HEK293 (cell line): Measurements from ENCODE around the gene BIRC6.
A peak's percentile ranks its signal among the peaks of the same experiment; 100 is the strongest.
"Not testable (repeated sequence)": the region's sequence is repeated elsewhere in the genome, so short reads cannot be mapped to it uniquely, and the experiment has no call there.

ENCODE experiments used
- CTCF ChIA-PET: fragments of 350-600 bp; formaldehyde crosslinking; extraction: SDS; loops from one replicate; lab custom pipeline; 2021; ENCODE audit warnings: antibody characterized with exemption; lab: Yijun Ruan, JAX
- POLR2A ChIA-PET: fragments of 300-600 bp; formaldehyde crosslinking; extraction: SDS; loops from one replicate; lab custom pipeline; 2020; ENCODE audit warnings: antibody characterized with exemption, inconsistent platforms; lab: Yijun Ruan, JAX
- H3K27ac ChIP-seq: fragments of 200-500 bp; sonication (Bioruptor generic); 2 replicates; pipeline ENCODE4 v1.5.1; 2014; ENCODE audit warnings: low read depth, low read length, control low read depth, inconsistent platforms; ENCODE audit errors: extremely low read depth
- H3K36me3 ChIP-seq, 2 experiments: fragments of 200-500 bp in 1 of 2; sonication (Bioruptor generic) in 1 of 2; 1 replicate in 1 of 2; 2 replicates in 1 of 2; pipeline ENCODE4 v1.5.1; 2014 to 2017; ENCODE audit warnings: inconsistent platforms in 2 of 2, low read length in 2 of 2; ENCODE audit not compliant: control insufficient read depth in 2 of 2, insufficient read depth in 1 of 2
- H3K4me1 ChIP-seq: fragments of 200-500 bp; sonication (Bioruptor generic); 2 replicates; pipeline ENCODE4 v1.5.1; 2014; ENCODE audit warnings: mild to moderate bottlenecking, low read length, inconsistent platforms; ENCODE audit not compliant: control insufficient read depth, insufficient read depth
- H3K4me3 ChIP-seq: 2 replicates; pipeline ENCODE4 v1.5.1; 2011; ENCODE audit warnings: low read depth, mild to moderate bottlenecking, control low read depth, low read length, moderate library complexity
- H3K9me3 ChIP-seq: fragments of 200-500 bp; sonication (Bioruptor generic); 2 replicates; pipeline ENCODE4 v1.5.1; 2014; ENCODE audit warnings: low read depth, low read length, inconsistent platforms; ENCODE audit not compliant: control insufficient read depth, insufficient read depth
- BCL11A ChIP-seq: fragments of 450-650 bp; formaldehyde crosslinking; IDR thresholded peaks from 2 replicates; pipeline ENCODE4 v1.5.1; 2016; ENCODE audit warnings: low read depth, missing biosample characterization, missing genetic modification characterization
- CTCF ChIP-seq: fragments of 450-650 bp; formaldehyde crosslinking; IDR thresholded peaks from 2 replicates; pipeline ENCODE4 v1.5.1; 2016; ENCODE audit warnings: missing biosample characterization, missing genetic modification characterization
- GLIS2 ChIP-seq: fragments of 450-650 bp; formaldehyde crosslinking; IDR thresholded peaks from 2 replicates; pipeline ENCODE4 v1.5.1; 2016; ENCODE audit warnings: missing biosample characterization, missing genetic modification characterization
- KLF16 ChIP-seq: fragments of 450-650 bp; formaldehyde crosslinking; IDR thresholded peaks from 2 replicates; pipeline ENCODE4 v1.5.1; 2017; ENCODE audit warnings: missing biosample characterization, missing genetic modification characterization
- KLF7 ChIP-seq: fragments of 450-650 bp; formaldehyde crosslinking; IDR thresholded peaks from 2 replicates; pipeline ENCODE4 v1.5.1; 2016; ENCODE audit warnings: missing biosample characterization, missing genetic modification characterization, borderline replicate concordance
- SP2 ChIP-seq: fragments of 450-650 bp; formaldehyde crosslinking; IDR thresholded peaks from 2 replicates; pipeline ENCODE4 v1.5.1; 2016; ENCODE audit warnings: missing biosample characterization, missing genetic modification characterization
- WT1 ChIP-seq: fragments of 450-650 bp; formaldehyde crosslinking; IDR thresholded peaks from 2 replicates; pipeline ENCODE4 v1.5.1; 2016; ENCODE audit warnings: missing biosample characterization, missing genetic modification characterization
- ZBTB20 ChIP-seq: fragments of 450-650 bp; formaldehyde crosslinking; IDR thresholded peaks from 2 replicates; pipeline ENCODE4 v1.5.1; 2016; ENCODE audit warnings: missing biosample characterization, missing genetic modification characterization
- ZEB2 ChIP-seq: fragments of 450-650 bp; formaldehyde crosslinking; IDR thresholded peaks from 2 replicates; pipeline ENCODE4 v1.5.1; 2016; ENCODE audit warnings: missing biosample characterization, missing genetic modification characterization
- ZIC2 ChIP-seq: fragments of 450-650 bp; formaldehyde crosslinking; IDR thresholded peaks from 2 replicates; pipeline ENCODE4 v1.5.1; 2016; ENCODE audit warnings: missing biosample characterization, missing genetic modification characterization
- ZNF169 ChIP-seq: fragments of 450-650 bp; formaldehyde crosslinking; IDR thresholded peaks from 2 replicates; pipeline ENCODE4 v1.5.1; 2016; ENCODE audit warnings: missing biosample characterization, missing genetic modification characterization
- ZNF2 ChIP-seq: fragments of 450-650 bp; formaldehyde crosslinking; IDR thresholded peaks from 2 replicates; pipeline ENCODE4 v1.5.1; 2016; ENCODE audit warnings: missing biosample characterization, missing genetic modification characterization
- ZNF221 ChIP-seq: fragments of 450-650 bp; formaldehyde crosslinking; IDR thresholded peaks from 2 replicates; pipeline ENCODE4 v1.5.1; 2017; ENCODE audit warnings: missing biosample characterization, missing genetic modification characterization, borderline replicate concordance
- ZNF335 ChIP-seq: fragments of 450-650 bp; formaldehyde crosslinking; conservative IDR thresholded peaks from 2 replicates; pipeline ENCODE4 v1.5.1; 2016; ENCODE audit warnings: missing biosample characterization, missing genetic modification characterization
- ZNF394 ChIP-seq: fragments of 450-650 bp; formaldehyde crosslinking; IDR thresholded peaks from 2 replicates; pipeline ENCODE4 v1.5.1; 2016; ENCODE audit warnings: missing biosample characterization, missing genetic modification characterization, mild to moderate bottlenecking, moderate library complexity, borderline replicate concordance
- ZNF416 ChIP-seq: fragments of 450-650 bp; formaldehyde crosslinking; IDR thresholded peaks from 2 replicates; pipeline ENCODE4 v1.5.1; 2016; ENCODE audit warnings: missing biosample characterization, missing genetic modification characterization
- ZNF426 ChIP-seq: fragments of 450-650 bp; formaldehyde crosslinking; IDR thresholded peaks from 2 replicates; pipeline ENCODE4 v1.5.1; 2017; ENCODE audit warnings: missing biosample characterization, missing genetic modification characterization, mild to moderate bottlenecking, inconsistent platforms, moderate library complexity
- ZNF433 ChIP-seq: fragments of 450-650 bp; formaldehyde crosslinking; IDR thresholded peaks from 2 replicates; pipeline ENCODE4 v1.5.1; 2016; ENCODE audit warnings: missing biosample characterization, missing genetic modification characterization, low read depth
- ZNF510 ChIP-seq: fragments of 450-650 bp; formaldehyde crosslinking; IDR thresholded peaks from 2 replicates; pipeline ENCODE4 v1.5.1; 2018; ENCODE audit warnings: mild to moderate bottlenecking, missing genetic modification characterization, missing biosample characterization; ENCODE audit not compliant: insufficient replicate concordance
- ZNF521 ChIP-seq: fragments of 450-650 bp; formaldehyde crosslinking; IDR thresholded peaks from 2 replicates; pipeline ENCODE4 v1.5.1; 2017; ENCODE audit warnings: missing biosample characterization, mild to moderate bottlenecking, missing genetic modification characterization
- ZNF529 ChIP-seq: fragments of 450-650 bp; formaldehyde crosslinking; IDR thresholded peaks from 2 replicates; pipeline ENCODE4 v1.5.1; 2017; ENCODE audit warnings: missing genetic modification characterization, missing biosample characterization; ENCODE audit not compliant: insufficient replicate concordance
- ZNF623 ChIP-seq: fragments of 450-650 bp; formaldehyde crosslinking; IDR thresholded peaks from 2 replicates; pipeline ENCODE4 v1.5.1; 2016; ENCODE audit warnings: missing biosample characterization, missing genetic modification characterization
- ZNF791 ChIP-seq: fragments of 450-650 bp; formaldehyde crosslinking; IDR thresholded peaks from 2 replicates; pipeline ENCODE4 v1.5.1; 2016; ENCODE audit warnings: missing biosample characterization, missing genetic modification characterization
- ZNF830 ChIP-seq: fragments of 450-650 bp; IDR thresholded peaks from 2 replicates; pipeline ENCODE4 v1.5.0; 2018; ENCODE audit warnings: missing biosample characterization, missing genetic modification characterization, low read depth, mild to moderate bottlenecking, moderate library complexity
- ZSCAN30 ChIP-seq: fragments of 450-650 bp; IDR thresholded peaks from 2 replicates; pipeline ENCODE4 v1.5.1; 2018; ENCODE audit warnings: missing biosample characterization, mild to moderate bottlenecking, missing genetic modification characterization, moderate library complexity
- TF ChIP-seq, protein P1 (sequence below): fragments of 450-650 bp; formaldehyde crosslinking; optimal IDR thresholded peaks from 2 replicates; pipeline ENCODE3; 2016; ENCODE audit warnings: missing biosample characterization, mild to moderate bottlenecking, missing genetic modification characterization

Gene BIRC6

DNA sequence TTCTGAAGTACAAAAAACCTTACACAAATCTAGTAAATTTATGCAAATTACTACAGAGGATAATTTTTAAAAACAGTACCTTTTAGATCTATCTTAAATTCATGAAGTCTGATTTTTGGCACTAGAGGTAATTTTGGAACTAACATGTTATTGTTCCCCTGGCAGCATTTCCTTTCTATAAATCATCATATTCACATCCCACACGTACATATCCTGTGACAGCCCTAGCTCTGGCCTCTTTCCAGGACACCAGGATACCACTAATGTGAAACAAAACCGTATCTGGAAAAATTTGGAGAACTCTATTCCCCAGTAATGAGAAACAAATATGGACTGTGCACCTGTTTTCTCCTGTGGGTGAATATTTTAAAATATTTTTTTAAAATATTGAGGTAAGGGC is 14.0 kb upstream of the BIRC6 start (continued):
- TF ChIP-seq, protein P1, sequence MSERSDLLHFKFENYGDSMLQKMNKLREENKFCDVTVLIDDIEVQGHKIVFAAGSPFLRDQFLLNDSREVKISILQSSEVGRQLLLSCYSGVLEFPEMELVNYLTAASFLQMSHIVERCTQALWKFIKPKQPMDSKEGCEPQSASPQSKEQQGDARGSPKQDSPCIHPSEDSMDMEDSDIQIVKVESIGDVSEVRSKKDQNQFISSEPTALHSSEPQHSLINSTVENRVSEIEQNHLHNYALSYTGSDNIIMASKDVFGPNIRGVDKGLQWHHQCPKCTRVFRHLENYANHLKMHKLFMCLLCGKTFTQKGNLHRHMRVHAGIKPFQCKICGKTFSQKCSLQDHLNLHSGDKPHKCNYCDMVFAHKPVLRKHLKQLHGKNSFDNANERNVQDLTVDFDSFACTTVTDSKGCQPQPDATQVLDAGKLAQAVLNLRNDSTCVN (tag by site-specific recombination): no peak
- TF ChIP-seq ZNF221 (tag by site-specific recombination): no peak
- TF ChIP-seq GLIS2 (tag by site-specific recombination): no peak
- TF ChIP-seq ZNF791: no peak
- TF ChIP-seq ZNF521 (tag by site-specific recombination): no peak
- no peak for TF ChIP-seq KLF16

GRCh38 chr2:32350797-32351196 is 6.0 kb upstream of the BIRC6 start:
- H3K4me1 ChIP-seq, POLR2A ChIA-PET, H3K4me3 ChIP-seq, H3K27ac ChIP-seq, CTCF ChIA-PET, H3K36me3 ChIP-seq, H3K9me3 ChIP-seq: not testable (repeated sequence)
- TF ChIP-seq ZNF394 (tag by site-specific recombination) (peak; percentile 63; the same call in 1 of the 2 replicates), ZNF426 (tag by site-specific recombination) (peak; percentile 24), ZNF623 (tag by site-specific recombination) (0 out of 2 replicates have a peak, but pooled peaks have one; percentile 28)

- TF ChIP-seq ZNF416 (tag by site-specific recombination): no peak
- TF ChIP-seq ZNF433 (tag by site-specific recombination): no peak
- TF ChIP-seq ZNF335: peak; percentile 2
- TF ChIP-seq WT1 (tag by site-specific recombination): no peak
- TF ChIP-seq ZNF394 (tag by site-specific recombination): no peak
- TF ChIP-seq ZNF529: peak; percentile 98
- TF ChIP-seq, all 188 proteins: peak for 2
- H3K36me3 ChIP-seq: peaks cover 0 to 3% of the 10 kb centered on the region in 2 experiments; a peak in 2 of 3 replicates
- H3K27ac ChIP-seq: peak overlapping the region; percentile 76
- ChIA-PET POLR2A (interaction anchor here (0.7 to 1.5 kb wide), 2 partner anchors 33 to 190 kb away, joined by 3 to 4 read pairs; partner anchors contain the start of gene SLC30A6), CTCF (no interaction called here)
- H3K9me3 ChIP-seq: no peaks in the 10 kb centered on the region
- peak overlapping the region; percentile 93 for H3K4me3 ChIP-seq
- peaks cover 9% of the 10 kb centered on the region for H3K4me1 ChIP-seq
Observed at GRCh38 chr2:32355976-32356680, 695 bp upstream of the BIRC6 start.

DNA sequence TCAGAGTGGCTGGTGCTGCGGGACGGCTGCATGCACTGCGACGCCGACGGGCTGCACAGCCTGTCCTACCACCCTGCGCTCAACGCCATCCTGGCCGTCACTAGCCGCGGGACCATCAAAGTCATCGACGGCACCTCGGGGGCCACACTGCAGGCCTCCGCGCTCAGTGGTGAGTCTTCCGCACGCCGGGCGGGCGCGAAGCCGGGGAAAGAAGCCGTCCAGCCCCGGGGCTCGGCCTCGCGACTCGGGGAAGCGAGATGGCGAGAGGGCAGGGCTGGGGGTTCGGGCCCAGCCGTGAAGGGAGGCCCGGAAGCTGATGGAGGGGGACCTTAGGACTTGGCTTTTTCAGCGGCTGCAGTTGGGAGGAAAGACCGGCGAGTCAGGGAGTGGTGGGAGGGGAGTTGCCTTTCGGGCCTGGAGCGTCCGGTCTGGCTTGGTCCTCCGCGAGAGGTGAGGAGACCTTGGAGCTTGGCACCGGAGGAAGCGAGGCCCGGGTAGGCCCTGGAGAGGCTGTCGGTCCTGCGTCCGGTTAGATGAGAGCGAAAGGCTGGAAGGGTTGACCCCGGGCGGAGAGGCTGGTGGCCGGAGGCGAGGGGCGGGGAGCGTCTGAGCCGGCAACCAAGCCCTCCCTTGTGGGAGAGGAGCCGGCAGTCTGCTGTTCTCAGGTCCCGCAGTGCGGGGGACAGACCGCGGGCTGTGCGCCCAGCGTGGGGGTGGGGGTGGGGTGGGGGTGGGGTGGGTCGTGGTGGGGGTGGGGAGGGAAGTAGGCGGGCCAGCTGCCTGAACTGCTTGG is 691 bp downstream of the BIRC6 start:
- ChIA-PET POLR2A (interaction anchor here (1.0 kb wide), 1 partner anchor 26 kb away, joined by 3 read pairs; no protein-coding TSS in a partner anchor), CTCF (no interaction called here)
- Histone ChIP-seq H3K36me3 (peaks cover 6 to 13% of the 10 kb centered on the region in 2 experiments; a peak in 2 of 3 replicates), H3K4me3 (peak overlapping the region; percentile 93), H3K27ac (peak overlapping the region; percentile 96), H3K4me1 (peaks cover 9% of the 10 kb centered on the region), H3K9me3 (no peaks in the 10 kb centered on the region)
- TF ChIP-seq CTCF: no peak
- peak; percentile 25; the same call in 1 of the 2 replicates for TF ChIP-seq WT1 (tag by site-specific recombination)
- peak; percentile 34; the same call in 1 of the 2 replicates for TF ChIP-seq ZBTB20 (tag by site-specific recombination)
- peak; percentile 98 for TF ChIP-seq ZNF335
- TF ChIP-seq ZNF169: no peak
- no peak; the same call in 1 of the 2 replicates for TF ChIP-seq ZSCAN30 (tag by site-specific recombination)
- TF ChIP-seq ZNF510 (tag by site-specific recombination): no peak
- TF ChIP-seq ZEB2 (tag by site-specific recombination): no peak; the same call in 1 of the 2 replicates
- TF ChIP-seq SP2 (tag by site-specific recombination): peak; percentile 42
- 0 out of 2 replicates have a peak, but pooled peaks have one; percentile 18 for TF ChIP-seq ZNF2 (tag by site-specific recombination)
- TF ChIP-seq ZIC2 (tag by site-specific recombination): peak; percentile 9; the same call in 1 of the 2 replicates
- no peak for TF ChIP-seq KLF7 (tag by site-specific recombination)
- TF ChIP-seq ZNF830: no peak
- no peak for TF ChIP-seq BCL11A
